Neural cell (in vitro differentiated cells): Measurements from ENCODE around the gene KIF4A. TPM values are rescaled to one million over a fixed set of nuclear protein-coding genes. Genes with fewer than 3 reads are reported as not detected.

ENCODE experiments used
- H2AFZ ChIP-seq: fragments of 200-600, 300-800 bp; sonication (generic), shearing (Covaris generic); 2 replicates; pipeline ENCODE4 v1.6.0; 2014; ENCODE audit warnings: low read depth, mild to moderate bottlenecking, antibody characterized with exemption, low read length, moderate library complexity
- H3F3A ChIP-seq: fragments of 200-600 bp; shearing (Covaris generic); 2 replicates; pipeline ENCODE4 v1.6.1; 2016; ENCODE audit warnings: mild to moderate bottlenecking, moderate library complexity, mixed read lengths, antibody characterized with exemption, low read length; ENCODE audit not compliant: insufficient read depth, poor library complexity, severe bottlenecking
- H3K27ac ChIP-seq: fragments of 200-600, 300-800 bp; sonication (generic), shearing (Covaris generic); 2 replicates; pipeline ENCODE4 v1.5.1; 2014; ENCODE audit warnings: mild to moderate bottlenecking, low read length, moderate library complexity
- H3K27me3 ChIP-seq: fragments of 300-800, 200-600 bp; sonication (generic), shearing (Covaris generic); 2 replicates; pipeline ENCODE4 v1.6.0; 2014; ENCODE audit warnings: mild to moderate bottlenecking, low read depth, low read length, moderate library complexity; ENCODE audit not compliant: insufficient read depth
- H3K36me3 ChIP-seq: fragments of 300-800, 200-600 bp; sonication (generic), shearing (Covaris generic); 2 replicates; pipeline ENCODE4 v1.5.1; 2014; ENCODE audit warnings: mild to moderate bottlenecking, antibody characterized with exemption, low read length, moderate library complexity; ENCODE audit not compliant: insufficient read depth
- H3K4me2 ChIP-seq: fragments of 300-800, 200-600 bp; sonication (generic), shearing (Covaris generic); 2 replicates; pipeline ENCODE4 v1.6.0; 2014; ENCODE audit warnings: mild to moderate bottlenecking, low read length
- H3K4me3 ChIP-seq: fragments of 300-800, 200-600 bp; sonication (generic), shearing (Covaris generic); 2 replicates; pipeline ENCODE4 v1.5.1; 2014; ENCODE audit warnings: mild to moderate bottlenecking, low read length, moderate library complexity
- H3K79me2 ChIP-seq: fragments of 200-600 bp; shearing (Covaris generic); replicated peaks from 2 replicates; pipeline ENCODE4 v1.6.0; 2014; ENCODE audit warnings: mild to moderate bottlenecking, low read length, moderate library complexity; ENCODE audit not compliant: insufficient read depth
- H3K9ac ChIP-seq: fragments of 300-800, 200-600 bp; sonication (generic), shearing (Covaris generic); 2 replicates; pipeline ENCODE4 v1.6.1; 2016; ENCODE audit warnings: mild to moderate bottlenecking, low read length, mixed read lengths
- H3K9me2 ChIP-seq: fragments of 200-600 bp; shearing (Covaris generic); 2 replicates; pipeline ENCODE4 v1.6.1; 2016; ENCODE audit warnings: mild to moderate bottlenecking, low read length, mixed read lengths; ENCODE audit not compliant: insufficient read depth
- H3K9me3 ChIP-seq: fragments of 200-600, 300-800 bp; sonication (generic), shearing (Covaris generic); 2 replicates; pipeline ENCODE4 v1.6.1; 2016; ENCODE audit warnings: mild to moderate bottlenecking, mixed run types, low read length, moderate library complexity, mixed read lengths
- H4K20me1 ChIP-seq: fragments of 200-600 bp; shearing (Covaris generic); 2 replicates; pipeline ENCODE4 v1.6.1; 2016; ENCODE audit warnings: mild to moderate bottlenecking, mixed run types; ENCODE audit not compliant: insufficient read depth
- EP300 ChIP-seq: fragments of 450-650 bp; conservative IDR thresholded peaks from 2 replicates; pipeline ENCODE4 v1.6.1; 2014; ENCODE audit warnings: antibody characterized with exemption, mild to moderate bottlenecking, moderate library complexity; ENCODE audit not compliant: poor library complexity, severe bottlenecking
- EZH2 ChIP-seq: fragments of 200-600, 300-800 bp; shearing (Covaris generic), sonication (generic); IDR thresholded peaks from 2 replicates; pipeline ENCODE4 v1.6.1; 2014; ENCODE audit warnings: antibody characterized with exemption, low read length, borderline replicate concordance, mild to moderate bottlenecking; ENCODE audit not compliant: insufficient read depth, poor library complexity, severe bottlenecking
- MXI1 ChIP-seq: fragments of 450-650 bp; conservative IDR thresholded peaks from 2 replicates; pipeline ENCODE4 v1.6.1; 2014; ENCODE audit warnings: antibody characterized with exemption, mild to moderate bottlenecking; ENCODE audit not compliant: poor library complexity, severe bottlenecking
- POLR2AphosphoS5 ChIP-seq: IDR thresholded peaks from 2 replicates; pipeline ENCODE4 v1.6.1; 2012
- RAD21 ChIP-seq: fragments of 450-650 bp; conservative IDR thresholded peaks from 2 replicates; pipeline ENCODE4 v1.6.1; 2014; ENCODE audit warnings: antibody characterized with exemption, mild to moderate bottlenecking, moderate library complexity
- SMC3 ChIP-seq: fragments of 450-650 bp; conservative IDR thresholded peaks from 2 replicates; pipeline ENCODE4 v1.6.1; 2014; ENCODE audit warnings: antibody characterized with exemption, mild to moderate bottlenecking, moderate library complexity; ENCODE audit not compliant: poor library complexity
- TAF1 ChIP-seq: IDR thresholded peaks from 2 replicates; pipeline ENCODE4 v1.6.1; 2012; ENCODE audit warnings: low read depth
- polyA plus RNA-seq: library from polyadenylated mRNA; depleted of rRNA; stranded (reverse); fragments of >200 nt; gene quantifications from 2 replicates; pipeline ENCODE4 v1.2.3, GENCODE V29; 2014
- TF ChIP-seq, protein P1 (sequence below): fragments of 450-650 bp; IDR thresholded peaks from 2 replicates; pipeline ENCODE4 v1.5.1; 2014; ENCODE audit warnings: antibody characterized with exemption, mild to moderate bottlenecking, moderate library complexity; ENCODE audit not compliant: poor library complexity, severe bottlenecking
- TF ChIP-seq, protein P2 (sequence below): IDR thresholded peaks from 2 replicates; pipeline ENCODE4 v1.6.1; 2012; ENCODE audit warnings: borderline replicate concordance

The KIF4A gene
- polyA plus RNA-seq, 1 donor from 2014 or later: 1.1 TPM

DNA sequence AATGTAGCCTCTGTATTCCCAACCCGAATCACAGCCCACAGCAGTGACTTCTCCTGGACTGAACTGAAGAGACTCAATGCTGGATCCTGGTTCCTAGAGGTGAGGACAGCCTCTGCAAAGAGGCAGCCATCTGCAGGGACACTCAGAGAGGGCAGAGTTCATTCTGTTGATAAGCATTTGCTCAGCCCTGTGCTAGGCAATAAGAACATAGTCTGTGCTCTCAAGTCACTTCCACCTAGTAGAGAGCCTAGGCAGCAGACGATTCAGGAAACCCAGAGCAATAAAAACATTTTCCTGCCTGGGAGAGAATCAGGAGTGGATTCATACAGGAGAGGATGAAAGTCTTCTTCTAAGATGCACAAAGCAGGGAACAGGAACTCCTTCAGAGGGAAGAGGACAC, 137.5 kb downstream of the KIF4A start:
- TF ChIP-seq EZH2: no peak
- Histone ChIP-seq H3K27me3 (no peaks in the 10 kb centered on the region), H3K9me3 (no peaks in the 10 kb centered on the region), H3K4me3 (no peak overlapping the region), H3K9ac (no peak overlapping the region), H3K27ac (no peak overlapping the region), H3K79me2 (no peaks in the 10 kb centered on the region), H3K9me2 (no peaks in the 10 kb centered on the region), H3F3A (no peaks in the 10 kb centered on the region), H3K4me2 (no peak overlapping the region), H3K36me3 (no peaks in the 10 kb centered on the region), H4K20me1 (no peaks in the 10 kb centered on the region), H2AFZ (no peak overlapping the region)

DNA sequence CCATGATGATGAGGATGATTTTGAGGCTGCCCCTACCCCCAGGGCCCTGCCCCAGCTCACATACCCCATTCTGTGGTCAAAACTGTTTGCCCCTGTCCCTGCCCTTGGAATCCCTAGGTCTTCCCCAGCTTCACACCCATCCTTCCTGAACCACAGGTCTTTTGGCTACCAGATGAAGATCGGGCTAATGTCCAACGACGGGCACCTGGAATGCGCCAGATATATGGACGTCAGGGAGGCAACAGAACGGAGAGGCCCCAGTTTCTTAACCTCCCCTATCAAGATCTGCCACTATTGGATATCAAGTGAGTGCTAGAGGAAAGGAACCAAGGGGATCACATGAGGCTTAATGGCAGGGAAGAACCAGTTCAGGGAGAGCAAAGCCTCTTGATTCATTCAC, 139.9 kb downstream of the KIF4A start:
- Histone ChIP-seq H3F3A (no peaks in the 10 kb centered on the region), H3K4me3 (no peak overlapping the region), H3K4me2 (no peak overlapping the region), H3K9me2 (no peaks in the 10 kb centered on the region), H4K20me1 (no peaks in the 10 kb centered on the region), H3K9me3 (no peaks in the 10 kb centered on the region), H3K36me3 (no peaks in the 10 kb centered on the region), H3K9ac (no peak overlapping the region), H3K79me2 (no peaks in the 10 kb centered on the region), H3K27ac (no peak overlapping the region), H2AFZ (no peak overlapping the region), H3K27me3 (no peaks in the 10 kb centered on the region)
- TF ChIP-seq, protein P1, sequence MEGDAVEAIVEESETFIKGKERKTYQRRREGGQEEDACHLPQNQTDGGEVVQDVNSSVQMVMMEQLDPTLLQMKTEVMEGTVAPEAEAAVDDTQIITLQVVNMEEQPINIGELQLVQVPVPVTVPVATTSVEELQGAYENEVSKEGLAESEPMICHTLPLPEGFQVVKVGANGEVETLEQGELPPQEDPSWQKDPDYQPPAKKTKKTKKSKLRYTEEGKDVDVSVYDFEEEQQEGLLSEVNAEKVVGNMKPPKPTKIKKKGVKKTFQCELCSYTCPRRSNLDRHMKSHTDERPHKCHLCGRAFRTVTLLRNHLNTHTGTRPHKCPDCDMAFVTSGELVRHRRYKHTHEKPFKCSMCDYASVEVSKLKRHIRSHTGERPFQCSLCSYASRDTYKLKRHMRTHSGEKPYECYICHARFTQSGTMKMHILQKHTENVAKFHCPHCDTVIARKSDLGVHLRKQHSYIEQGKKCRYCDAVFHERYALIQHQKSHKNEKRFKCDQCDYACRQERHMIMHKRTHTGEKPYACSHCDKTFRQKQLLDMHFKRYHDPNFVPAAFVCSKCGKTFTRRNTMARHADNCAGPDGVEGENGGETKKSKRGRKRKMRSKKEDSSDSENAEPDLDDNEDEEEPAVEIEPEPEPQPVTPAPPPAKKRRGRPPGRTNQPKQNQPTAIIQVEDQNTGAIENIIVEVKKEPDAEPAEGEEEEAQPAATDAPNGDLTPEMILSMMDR: no peak
- TF ChIP-seq EZH2 (no peak), EP300 (no peak), RAD21 (no peak), MXI1 (no peak), POLR2AphosphoS5 (no peak), SMC3 (no peak), TAF1 (no peak)
- TF ChIP-seq, protein P2, sequence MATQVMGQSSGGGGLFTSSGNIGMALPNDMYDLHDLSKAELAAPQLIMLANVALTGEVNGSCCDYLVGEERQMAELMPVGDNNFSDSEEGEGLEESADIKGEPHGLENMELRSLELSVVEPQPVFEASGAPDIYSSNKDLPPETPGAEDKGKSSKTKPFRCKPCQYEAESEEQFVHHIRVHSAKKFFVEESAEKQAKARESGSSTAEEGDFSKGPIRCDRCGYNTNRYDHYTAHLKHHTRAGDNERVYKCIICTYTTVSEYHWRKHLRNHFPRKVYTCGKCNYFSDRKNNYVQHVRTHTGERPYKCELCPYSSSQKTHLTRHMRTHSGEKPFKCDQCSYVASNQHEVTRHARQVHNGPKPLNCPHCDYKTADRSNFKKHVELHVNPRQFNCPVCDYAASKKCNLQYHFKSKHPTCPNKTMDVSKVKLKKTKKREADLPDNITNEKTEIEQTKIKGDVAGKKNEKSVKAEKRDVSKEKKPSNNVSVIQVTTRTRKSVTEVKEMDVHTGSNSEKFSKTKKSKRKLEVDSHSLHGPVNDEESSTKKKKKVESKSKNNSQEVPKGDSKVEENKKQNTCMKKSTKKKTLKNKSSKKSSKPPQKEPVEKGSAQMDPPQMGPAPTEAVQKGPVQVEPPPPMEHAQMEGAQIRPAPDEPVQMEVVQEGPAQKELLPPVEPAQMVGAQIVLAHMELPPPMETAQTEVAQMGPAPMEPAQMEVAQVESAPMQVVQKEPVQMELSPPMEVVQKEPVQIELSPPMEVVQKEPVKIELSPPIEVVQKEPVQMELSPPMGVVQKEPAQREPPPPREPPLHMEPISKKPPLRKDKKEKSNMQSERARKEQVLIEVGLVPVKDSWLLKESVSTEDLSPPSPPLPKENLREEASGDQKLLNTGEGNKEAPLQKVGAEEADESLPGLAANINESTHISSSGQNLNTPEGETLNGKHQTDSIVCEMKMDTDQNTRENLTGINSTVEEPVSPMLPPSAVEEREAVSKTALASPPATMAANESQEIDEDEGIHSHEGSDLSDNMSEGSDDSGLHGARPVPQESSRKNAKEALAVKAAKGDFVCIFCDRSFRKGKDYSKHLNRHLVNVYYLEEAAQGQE: no peak
